ENCODE results near the gene PLEK. TPM values are rescaled to one million over a fixed set of nuclear protein-coding genes. Genes with fewer than 3 reads are reported as not detected.
A peak's percentile ranks its signal among the peaks of the same experiment; 100 is the strongest.

PLEK gene
- 0.08 and 0.93 TPM in 2 replicates for total RNA-seq
- polyA plus RNA-seq, result 0.72 and 0.92 TPM in 2 replicates

- H3K4me3 ChIP-seq, result no peak within 1 kb of the TSS
- H3K9me2 ChIP-seq (replicated peaks; ENCODE audit: insufficient read depth), result no peaks in the 10 kb centered on the region
- DNase-seq (ENCODE audit: low spot score), result no peak
- H3K27ac ChIP-seq, result no peak within 1 kb of the TSS
- H4K20me1 ChIP-seq (ENCODE audit: insufficient read depth, poor library complexity, severe bottlenecking), result no peaks in the 10 kb centered on the region
- no peaks in the 10 kb centered on the region for H3K4me1 ChIP-seq (ENCODE audit: insufficient read depth)
- no peaks in the 10 kb centered on the region for H3K36me3 ChIP-seq (replicated peaks; ENCODE audit: insufficient read depth, low read depth)
- H2AFZ ChIP-seq, result no peak within 1 kb of the TSS
- H3K27me3 ChIP-seq, result no peaks in the 10 kb centered on the region
- H3K9me3 ChIP-seq (ENCODE audit: low read depth), result no peaks in the 10 kb centered on the region
- 89% methylated on average over 7 of the region's 7 CpGs for WGBS (ENCODE audit: low lambda C conversion rate, missing lambda C conversion rate)
- no peak for TF ChIP-seq EZH2phosphoT487 (IDR thresholded peaks at IDR 0.05; ENCODE audit: low read depth, severe bottlenecking, unreplicated experiment)
- TF ChIP-seq CTCF (IDR thresholded peaks at IDR 0.05; ENCODE audit: poor library complexity), result no peak
- no peak for TF ChIP-seq EZH2 (IDR thresholded peaks at IDR 0.05; ENCODE audit: borderline replicate concordance)
- no peaks in the 10 kb centered on the region for H3K79me2 ChIP-seq
- no peak within 1 kb of the TSS for H3K4me2 ChIP-seq
Observed at GRCh38 chr2:68365087-68365486, at the start of gene PLEK. PLEK (plus strand) TSS chr2:68365282; CDS start chr2:68365352, 70 bp downstream.

- Histone ChIP-seq H3K4me3 (no peak overlapping the region), H3K4me1 (ENCODE audit: insufficient read depth) (no peaks in the 10 kb centered on the region), H2AFZ (no peak overlapping the region), H3K4me2 (no peak overlapping the region), H3K79me2 (no peaks in the 10 kb centered on the region), H3K9me2 (replicated peaks; ENCODE audit: insufficient read depth) (no peaks in the 10 kb centered on the region), H3K36me3 (replicated peaks; ENCODE audit: insufficient read depth, low read depth) (no peaks in the 10 kb centered on the region), H3K27me3 (peaks cover 51% of the 10 kb centered on the region), H3K27ac (no peak overlapping the region), H4K20me1 (ENCODE audit: insufficient read depth, poor library complexity, severe bottlenecking) (no peaks in the 10 kb centered on the region), H3K9me3 (ENCODE audit: low read depth) (no peaks in the 10 kb centered on the region)
- TF ChIP-seq EZH2phosphoT487 (IDR thresholded peaks at IDR 0.05; ENCODE audit: low read depth, severe bottlenecking, unreplicated experiment), result no peak
- no peak for TF ChIP-seq CTCF (IDR thresholded peaks at IDR 0.05; ENCODE audit: poor library complexity)
- TF ChIP-seq EZH2 (IDR thresholded peaks at IDR 0.05; ENCODE audit: borderline replicate concordance), result no peak
- WGBS (ENCODE audit: low lambda C conversion rate, missing lambda C conversion rate), result 63% methylated on average over 2 of the region's 2 CpGs
- DNase-seq (ENCODE audit: low spot score), result no peak
Observed at GRCh38 chr2:68316111-68316510, 49.0 kb upstream of the PLEK start.

GRCh38 chr2:68317971-68318913 is 46.8 kb upstream of the PLEK start:
- DNase-seq (ENCODE audit: low spot score), result peak; percentile 10
- Histone ChIP-seq H3K4me2 (peak overlapping the region; percentile 92), H3K27me3 (peaks cover 69% of the 10 kb centered on the region), H3K79me2 (no peaks in the 10 kb centered on the region), H3K27ac (peak overlapping the region; percentile 93), H4K20me1 (ENCODE audit: insufficient read depth, poor library complexity, severe bottlenecking) (no peaks in the 10 kb centered on the region), H3K9me2 (replicated peaks; ENCODE audit: insufficient read depth) (no peaks in the 10 kb centered on the region), H3K4me1 (ENCODE audit: insufficient read depth) (no peaks in the 10 kb centered on the region), H3K36me3 (replicated peaks; ENCODE audit: insufficient read depth, low read depth) (no peaks in the 10 kb centered on the region), H3K4me3 (peak overlapping the region; percentile 62), H3K9me3 (ENCODE audit: low read depth) (no peaks in the 10 kb centered on the region), H2AFZ (peak overlapping the region; percentile 75)
- WGBS (ENCODE audit: low lambda C conversion rate, missing lambda C conversion rate), result 18% methylated on average over 27 of the region's 27 CpGs
- TF ChIP-seq EZH2 (IDR thresholded peaks at IDR 0.05; ENCODE audit: borderline replicate concordance) (no peak), EZH2phosphoT487 (IDR thresholded peaks at IDR 0.05; ENCODE audit: low read depth, severe bottlenecking, unreplicated experiment) (no peak), CTCF (IDR thresholded peaks at IDR 0.05; ENCODE audit: poor library complexity) (no peak)

Measured in hepatocyte (in vitro differentiated cells).